COR-L47 (cell line): ENCODE measurements around the gene GPR61.

ENCODE experiments used
- DNase-seq: peaks from one replicate; lab custom pipeline; 2025; lab: John Stamatoyannopoulos, UW

Gene GPR61

GRCh38 chr1:109509176-109510134 lies 30.2 kb upstream of the GPR61 start, which contains the start of gene AMIGO1:
Gene AMIGO1, minus strand, starts transcription at chr1:109509727. Its CDS starts 815 bp downstream, at chr1:109508912.
- DNase-seq = peak; percentile 41

- no peak for DNase-seq
These were observed 26.5 kb upstream of the GPR61 start for GRCh38 chr1:109513110-109513710.

GRCh38 chr1:109514846-109515245 lies 24.8 kb upstream of the GPR61 start:
- DNase-seq = no peak

GRCh38 chr1:109516872-109517271 lies 22.8 kb upstream of the GPR61 start:
- no peak for DNase-seq

- no peak for DNase-seq
These were observed 22.3 kb upstream of the GPR61 start for GRCh38 chr1:109517337-109517736.

- no peak for DNase-seq
These were observed 18.4 kb upstream of the GPR61 start for GRCh38 chr1:109521002-109521951.

GRCh38 chr1:109522026-109522425 lies 17.6 kb upstream of the GPR61 start:
- no peak for DNase-seq

- no peak for DNase-seq
These were observed 16.0 kb upstream of the GPR61 start for GRCh38 chr1:109523706-109524105.

GRCh38 chr1:109527098-109527811 lies 12.4 kb upstream of the GPR61 start:
- DNase-seq = no peak

- DNase-seq = no peak
These were observed 11.6 kb upstream of the GPR61 start for GRCh38 chr1:109527846-109528695.

GRCh38 chr1:109528712-109529111 lies 11.0 kb upstream of the GPR61 start:
- no peak for DNase-seq

GRCh38 chr1:109529881-109530456 lies 9.7 kb upstream of the GPR61 start:
- peak; percentile 19 for DNase-seq

- DNase-seq = peak; percentile 34
These were observed 9.1 kb upstream of the GPR61 start for GRCh38 chr1:109530457-109531087.

GRCh38 chr1:109531380-109531779 lies 8.3 kb upstream of the GPR61 start:
- DNase-seq = no peak

GRCh38 chr1:109531826-109532364 lies 7.8 kb upstream of the GPR61 start:
- no peak for DNase-seq

- DNase-seq = peak; percentile 77
These were observed 7.1 kb upstream of the GPR61 start for GRCh38 chr1:109532365-109533136.

GRCh38 chr1:109534307-109534858 lies 5.3 kb upstream of the GPR61 start:
- DNase-seq = no peak

GRCh38 chr1:109535481-109535880 lies 4.2 kb upstream of the GPR61 start:
- DNase-seq = no peak
